G401 (cell line): Measurements from ENCODE around the gene PRKCSH. TPM values are rescaled to one million over a fixed set of nuclear protein-coding genes. Genes with fewer than 3 reads are reported as not detected.
A peak's percentile ranks its signal among the peaks of the same experiment; 100 is the strongest.
"Not testable (repeated sequence)": the region's sequence is repeated elsewhere in the genome, so short reads cannot be mapped to it uniquely, and the experiment has no call there.

Experiments
- DNase-seq: peaks from one replicate; pipeline ENCODE4 v3.0.0-alpha.2; 2015; ENCODE audit warnings: low spot score
- in situ Hi-C: cut with HindIII; loops from 2 replicates; pipeline ENCODE4 v1.10.0; 2016; ENCODE audit warnings: low sequenced_read_pairs, mixed read lengths
- total RNA-seq: library from RNA; depleted of rRNA; stranded (reverse); fragments of >200 nt; shearing (Covaris generic); gene quantifications from 2 replicates; pipeline ENCODE4 v1.2.3, GENCODE V29; 2014

PRKCSH gene
- total RNA-seq, 1 experiment from 2014 or later = 141 TPM

- in situ Hi-C loops = no loop called here
- DNase-seq = no peak
These were observed 16.6 kb upstream of the PRKCSH start, which contains the start of gene RGL3 for GRCh38 chr19:11418549-11419506. RGL3 (minus strand) TSS chr19:11419314; CDS start chr19:11419278, 36 bp downstream.

DNA sequence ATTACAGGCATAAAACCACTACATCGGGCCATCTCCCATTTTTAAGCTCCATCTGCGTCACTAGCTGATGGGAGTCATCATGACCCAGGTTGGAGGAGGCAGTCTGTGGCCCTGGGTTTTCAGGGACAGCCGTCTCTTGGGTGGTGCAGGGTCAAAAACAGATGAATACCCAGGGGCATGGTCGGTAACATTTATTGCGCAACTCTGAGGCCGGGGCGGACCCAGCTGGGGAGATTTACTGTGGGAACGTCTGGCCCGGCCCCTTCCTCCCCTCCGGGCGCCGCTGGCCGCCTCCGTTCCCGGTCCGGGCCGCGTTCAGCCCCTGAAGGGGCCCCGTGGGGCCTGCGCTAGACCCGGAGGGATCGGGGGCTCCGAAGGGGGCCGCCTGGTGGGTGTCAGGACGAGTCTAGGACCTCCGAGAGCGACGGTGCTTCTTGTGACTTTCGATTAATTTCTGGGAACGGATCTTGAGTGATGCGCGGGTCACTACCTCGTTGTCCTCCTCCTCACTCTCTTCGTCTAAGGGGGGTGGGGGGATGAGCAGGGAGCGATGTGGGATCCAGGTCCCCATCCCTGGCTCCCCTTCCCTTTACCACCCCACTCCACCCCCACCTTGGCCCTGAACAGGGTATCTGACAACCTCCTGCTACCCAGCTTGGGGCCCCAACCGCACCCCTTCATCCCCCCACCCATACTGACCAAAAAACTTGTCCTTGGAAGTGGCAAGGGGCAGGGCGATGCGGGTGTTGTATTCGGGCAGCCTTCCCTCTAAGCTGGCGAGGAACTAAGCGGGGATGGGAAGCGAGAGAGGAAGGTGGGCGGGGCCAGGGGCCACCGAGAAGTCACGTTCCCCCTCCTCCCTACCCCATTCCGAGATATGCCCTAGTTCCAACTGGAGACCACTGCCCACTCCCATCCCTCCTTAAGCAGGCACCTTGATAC is 14.7 kb upstream of the PRKCSH start:
- DNase-seq = no peak
- in situ Hi-C loops = no loop called here

DNA sequence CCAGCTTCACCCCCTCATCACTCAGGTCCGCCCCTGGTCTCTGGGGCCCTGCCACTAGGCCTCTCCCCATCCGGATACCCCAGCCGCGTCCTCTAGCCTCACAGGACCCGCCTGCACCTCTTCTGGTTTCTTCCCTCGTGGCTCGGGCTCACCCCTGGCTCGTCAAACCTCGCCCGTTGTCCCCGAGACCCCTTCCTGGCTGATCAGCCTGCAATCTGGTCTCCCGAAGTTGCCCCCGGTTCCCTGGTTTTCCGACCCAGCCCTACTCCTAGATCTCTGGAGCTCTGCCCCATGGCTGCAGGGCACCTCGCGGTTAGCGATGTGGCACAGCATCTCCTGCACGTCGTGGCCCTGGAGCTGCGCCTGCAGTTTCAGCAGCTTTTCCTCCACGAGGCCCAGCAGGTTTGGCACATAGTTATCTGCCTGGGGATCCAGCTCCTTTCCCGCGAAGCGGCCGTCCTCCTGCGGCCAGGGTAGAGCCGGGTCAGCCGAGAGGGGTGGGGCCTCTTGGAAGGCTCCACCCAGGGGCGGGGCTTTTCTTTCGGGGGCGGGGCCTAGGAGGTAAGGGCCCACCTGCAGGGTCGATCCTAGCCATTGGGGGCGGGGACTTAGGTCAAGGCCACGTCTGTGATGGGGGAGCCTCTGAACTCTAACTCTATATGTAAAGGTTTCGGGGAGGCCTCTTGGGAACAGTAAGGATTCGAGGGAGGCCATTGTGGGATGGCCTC is 13.9 kb upstream of the PRKCSH start:
- DNase-seq = peak; percentile 12
- in situ Hi-C loops = no loop called here

- in situ Hi-C loops = no loop called here
- peak; percentile 41 for DNase-seq
These were observed 13.0 kb upstream of the PRKCSH start for GRCh38 chr19:11422163-11423065.

DNA sequence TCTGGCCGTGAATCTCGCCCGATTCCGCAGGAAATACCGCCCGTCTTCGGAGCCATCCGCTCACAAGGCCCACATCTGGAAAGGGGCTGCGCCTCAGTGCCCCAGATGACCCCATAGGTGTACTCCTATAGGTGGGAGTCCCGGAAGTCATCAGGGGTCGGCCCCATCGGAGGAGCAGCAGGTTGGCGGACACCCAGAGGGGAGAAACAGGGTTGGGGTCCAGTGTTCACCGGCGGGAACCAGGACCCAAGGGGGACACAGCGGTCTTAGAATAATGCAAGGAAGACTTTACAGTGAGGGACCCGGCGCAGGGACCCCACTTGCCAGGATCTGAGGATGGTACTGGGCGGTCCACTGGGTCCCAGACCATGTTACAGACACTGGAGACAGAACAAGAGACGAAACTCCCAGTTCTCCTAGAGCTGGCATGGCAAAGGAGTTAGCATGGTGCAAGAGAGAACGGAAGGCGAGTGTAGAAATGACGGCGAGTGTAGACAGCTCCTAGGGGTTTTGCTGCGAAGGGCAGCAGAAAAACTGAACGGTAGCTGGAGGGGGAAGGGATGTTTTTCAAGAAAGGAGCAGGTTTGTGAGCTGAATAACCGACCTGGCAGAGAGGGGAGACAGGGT is 12.2 kb upstream of the PRKCSH start:
- in situ Hi-C loops = no loop called here
- no peak for DNase-seq

DNA sequence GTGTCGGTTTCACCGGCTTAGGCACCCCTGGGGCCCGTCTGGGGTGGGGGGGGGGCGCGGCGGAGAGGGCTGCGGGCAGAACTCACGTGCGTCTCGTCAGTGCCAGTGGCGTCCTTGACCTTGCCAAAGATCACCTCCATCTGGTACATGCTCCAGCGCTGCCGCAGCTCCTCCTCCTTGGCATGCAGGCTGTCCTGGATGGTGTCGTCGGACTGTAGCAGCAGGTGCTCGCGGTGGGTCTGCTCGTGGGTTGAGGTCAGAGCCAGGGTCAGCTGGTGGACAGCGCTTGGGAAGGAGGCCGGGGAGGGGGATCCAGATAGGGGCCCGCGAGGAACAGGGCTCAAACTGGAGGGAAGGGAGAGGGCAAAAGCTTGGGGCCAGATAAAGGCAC is 11.6 kb upstream of the PRKCSH start:
- in situ Hi-C loops = no loop called here
- no peak for DNase-seq

DNA sequence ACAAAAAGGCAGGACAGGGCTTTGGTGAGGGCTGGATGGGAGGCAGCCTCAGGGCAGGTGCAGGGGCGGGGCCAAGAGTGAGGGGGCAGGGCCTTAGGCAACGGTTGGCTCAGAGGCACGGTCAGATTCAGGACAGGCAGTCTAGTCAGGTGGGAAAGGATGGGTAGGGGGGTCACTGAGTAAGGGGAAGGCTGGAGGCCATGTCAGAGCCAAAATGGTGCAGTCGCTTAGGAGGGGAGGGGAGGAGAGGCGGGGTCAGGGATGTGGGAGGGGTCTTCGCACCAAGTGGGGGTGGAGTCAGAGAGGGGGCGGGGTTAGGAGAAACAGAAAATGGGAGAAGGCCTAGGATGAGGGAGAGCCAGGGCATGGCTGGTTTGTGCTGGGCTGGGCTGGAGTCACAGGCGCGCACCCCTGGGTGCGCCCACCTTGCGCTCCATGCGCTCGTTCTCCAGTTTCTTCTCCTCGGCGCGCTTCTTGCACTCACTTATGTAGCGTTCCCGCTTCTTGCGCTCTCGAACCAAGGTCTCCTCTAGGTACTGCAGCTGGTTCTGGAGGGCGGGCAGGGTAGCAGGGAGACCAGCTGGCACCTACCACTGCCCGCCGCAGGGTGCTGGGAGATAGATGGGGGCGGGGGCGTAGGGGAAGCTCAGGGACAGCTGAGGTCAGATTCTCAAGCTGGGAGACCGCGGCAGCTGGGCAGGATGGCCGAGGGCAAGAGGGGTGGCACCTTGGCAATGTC is 9.5 kb upstream of the PRKCSH start:
- in situ Hi-C loops = no loop called here
- DNase-seq = no peak

- no peak for DNase-seq
- in situ Hi-C loops = no loop called here
These were observed 8.8 kb upstream of the PRKCSH start for GRCh38 chr19:11426656-11427055.

- in situ Hi-C loops, DNase-seq: not testable (repeated sequence)
These were observed 1.9 kb upstream of the PRKCSH start for GRCh38 chr19:11433526-11433925.

DNA sequence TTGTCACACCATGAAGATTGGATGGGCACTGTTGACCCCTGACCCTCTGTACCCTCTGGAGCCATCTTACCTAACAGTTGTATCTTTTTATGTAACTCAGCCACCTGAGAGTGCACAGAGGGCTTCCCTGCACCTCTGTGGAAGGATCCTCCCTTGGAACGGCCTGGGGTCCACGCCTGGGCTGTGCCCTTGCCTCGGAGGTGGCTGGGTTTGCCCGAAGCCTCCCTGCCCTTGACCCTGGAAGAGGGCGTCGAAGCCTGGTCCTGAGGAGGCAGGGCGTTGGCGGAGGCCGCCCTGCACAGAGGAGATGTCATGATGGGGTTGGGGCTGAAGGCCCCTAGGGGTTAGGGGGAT is 755 bp upstream of the PRKCSH start:
- DNase-seq = no peak
- in situ Hi-C loops = no loop called here

GRCh38 chr19:11435833-11436313 is 438 bp downstream of the PRKCSH start:
- no peak for DNase-seq
- in situ Hi-C loops = no loop called here

DNA sequence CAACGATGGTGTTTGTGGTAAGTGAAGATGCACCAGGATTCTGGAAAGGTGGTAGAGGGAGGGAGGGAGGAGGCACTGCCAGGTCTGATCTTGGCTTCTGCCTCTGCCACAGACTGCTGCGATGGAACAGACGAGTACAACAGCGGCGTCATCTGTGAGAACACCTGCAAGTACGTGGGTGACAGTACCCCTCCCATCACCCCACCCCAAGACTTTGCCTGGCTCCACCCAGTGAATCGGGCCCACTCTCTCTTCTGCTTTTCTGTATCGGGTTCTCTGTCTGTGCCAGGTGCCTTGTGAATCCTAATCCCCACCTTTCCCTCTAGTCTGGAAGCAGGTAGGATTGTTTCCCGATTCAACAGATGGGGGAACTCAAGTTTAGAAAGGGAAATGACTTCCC is 2.5 kb downstream of the PRKCSH start:
- in situ Hi-C loops = no loop called here
- no peak for DNase-seq

GRCh38 chr19:11444059-11444458 is 8.6 kb downstream of the PRKCSH start:
- peak; percentile 58 for DNase-seq
- in situ Hi-C loops = no loop called here

DNA sequence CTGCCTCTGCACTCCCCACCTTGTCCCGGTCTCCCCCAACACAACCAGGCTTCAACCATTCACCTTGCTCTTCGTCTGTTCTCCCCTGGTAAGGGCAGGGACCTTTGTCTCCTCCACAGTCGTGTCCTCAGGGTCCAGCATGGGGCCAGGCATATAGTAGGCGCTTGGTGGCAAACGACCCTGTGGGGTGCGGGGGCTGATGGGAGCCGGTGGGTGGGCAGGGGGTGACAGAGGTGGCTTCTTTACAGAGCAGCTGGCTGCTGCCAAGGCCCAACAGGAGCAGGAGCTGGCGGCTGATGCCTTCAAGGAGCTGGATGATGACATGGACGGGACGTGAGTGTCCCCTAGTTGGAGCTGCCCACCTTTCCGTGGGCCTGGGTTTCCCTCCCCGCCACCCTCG is 9.7 kb downstream of the PRKCSH start:
- DNase-seq = no peak
- in situ Hi-C loops = no loop called here

GRCh38 chr19:11446271-11446651 is 10.8 kb downstream of the PRKCSH start:
- in situ Hi-C loops = no loop called here
- DNase-seq = no peak

DNA sequence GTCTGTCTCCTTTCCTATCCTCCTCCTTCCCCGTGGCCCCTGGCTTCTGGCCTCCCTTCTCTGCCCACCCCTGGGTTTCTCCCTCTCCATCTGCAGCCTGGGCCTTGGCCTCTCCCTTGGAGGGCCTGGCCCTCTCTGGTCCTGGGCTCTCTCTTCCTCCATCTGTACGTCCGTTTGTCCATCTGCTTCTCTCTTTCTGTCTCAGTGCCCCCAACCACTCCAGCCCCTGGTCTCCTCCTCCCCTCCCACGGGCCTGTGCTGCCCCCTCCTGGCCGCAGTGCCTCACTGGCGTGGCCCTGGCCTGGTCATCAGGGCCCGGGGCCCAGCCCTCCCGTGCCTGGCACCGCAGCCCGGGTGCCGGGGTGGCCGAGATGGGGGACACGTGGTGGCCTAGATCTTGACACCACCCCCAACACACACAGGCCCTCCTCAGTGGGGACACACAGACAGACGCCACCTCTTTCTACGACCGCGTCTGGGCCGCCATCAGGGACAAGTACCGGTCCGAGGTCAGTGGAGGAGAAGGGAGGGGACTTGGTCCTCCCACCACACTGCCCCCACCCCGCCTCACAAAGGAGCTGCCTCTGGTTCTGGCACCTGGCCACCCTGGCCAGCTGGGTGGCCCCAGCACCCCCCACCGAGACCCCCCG is 11.3 kb downstream of the PRKCSH start:
- DNase-seq = peak; percentile 61
- in situ Hi-C loops = no loop called here
